T1000 (cell line): ENCODE data around the gene CEACAM16.
A peak's percentile ranks its signal among the peaks of the same experiment; 100 is the strongest.

ENCODE experiments used
- DNase-seq: peaks from one replicate; lab custom pipeline; 2025; ENCODE audit warnings: mixed read lengths; lab: John Stamatoyannopoulos, UW

Gene CEACAM16

GRCh38 chr19:44725251-44725650, 26.3 kb downstream of the CEACAM16 start:
- no peak for DNase-seq

GRCh38 chr19:44725684-44726083, 26.7 kb downstream of the CEACAM16 start:
- no peak for DNase-seq

- DNase-seq = no peak
Observed at GRCh38 chr19:44726465-44726864, 27.5 kb downstream of the CEACAM16 start.

GRCh38 chr19:44728178-44728577, 29.2 kb downstream of the CEACAM16 start:
- no peak for DNase-seq

- DNase-seq = no peak
Observed at GRCh38 chr19:44729516-44730033, 30.6 kb downstream of the CEACAM16 start.

GRCh38 chr19:44731081-44731480, 32.1 kb downstream of the CEACAM16 start:
- DNase-seq = no peak

- no peak for DNase-seq
Observed at GRCh38 chr19:44731622-44732021, 32.7 kb downstream of the CEACAM16 start.

- no peak for DNase-seq
Observed at GRCh38 chr19:44732235-44733014, 33.5 kb downstream of the CEACAM16 start.

GRCh38 chr19:44734357-44734756, 35.4 kb downstream of the CEACAM16 start:
- no peak for DNase-seq

- no peak for DNase-seq
Observed at GRCh38 chr19:44735011-44735410, 36.1 kb downstream of the CEACAM16 start.

- DNase-seq = no peak
Observed at GRCh38 chr19:44737238-44738071, 38.5 kb downstream of the CEACAM16 start.

GRCh38 chr19:44738136-44738535, 39.2 kb downstream of the CEACAM16 start:
- DNase-seq = no peak

GRCh38 chr19:44738603-44739558, 39.9 kb downstream of the CEACAM16 start:
- no peak for DNase-seq

GRCh38 chr19:44740351-44740824, 41.4 kb downstream of the CEACAM16 start:
- no peak for DNase-seq

GRCh38 chr19:44741258-44741731, 42.3 kb downstream of the CEACAM16 start:
- no peak for DNase-seq

- peak; percentile 90 for DNase-seq
Observed at GRCh38 chr19:44741841-44742329, 42.9 kb downstream of the CEACAM16 start.

GRCh38 chr19:44742330-44743061, 43.5 kb downstream of the CEACAM16 start:
- no peak for DNase-seq

- DNase-seq = no peak
Observed at GRCh38 chr19:44744871-44745332, 46.0 kb downstream of the CEACAM16 start.

- no peak for DNase-seq
Observed at GRCh38 chr19:44745341-44745831, 46.4 kb downstream of the CEACAM16 start.

- no peak for DNase-seq
Observed at GRCh38 chr19:44745887-44746600, 47.1 kb downstream of the CEACAM16 start.
